HL-60 (cell line): ENCODE data around the gene FNDC3B.

Source experiments
- DNase-seq, 2 experiments: peaks; one replicate each; pipeline ENCODE4 v3.0.0-alpha.2; 2010 to 2020; ENCODE audit warnings: low read depth in 1 of 2, low spot score in 1 of 2
- H3K27ac ChIP-seq: fragments of 250-450 bp; sonication (Bioruptor Pico); replicated peaks from 2 replicates; pipeline ENCODE4 v1.5.1; 2020; ENCODE audit warnings: mild to moderate bottlenecking, moderate library complexity
- H3K27me3 ChIP-seq: fragments of 250-450 bp; sonication (Bioruptor Pico); 2 replicates; pipeline ENCODE4 v1.5.1; 2021; ENCODE audit warnings: mild to moderate bottlenecking, moderate library complexity; ENCODE audit not compliant: insufficient read depth, poor library complexity, severe bottlenecking
- H3K4me3 ChIP-seq: replicated peaks from 2 replicates; pipeline ENCODE4 v1.5.1; 2011; ENCODE audit warnings: mild to moderate bottlenecking, control low read depth, low read length; ENCODE audit not compliant: insufficient read depth
- GABPA ChIP-seq: IDR thresholded peaks from 2 replicates; pipeline ENCODE4 v1.6.1; 2012; ENCODE audit warnings: low read depth
- POLR2AphosphoS5 ChIP-seq: IDR thresholded peaks from 2 replicates; pipeline ENCODE4 v1.6.1; 2012; ENCODE audit warnings: low read depth
- SPI1 ChIP-seq: IDR thresholded peaks from 2 replicates; pipeline ENCODE4 v1.6.1; 2012; ENCODE audit warnings: low read depth, mild to moderate bottlenecking, borderline replicate concordance
- TF ChIP-seq, protein P1 (sequence below): IDR thresholded peaks from one replicate; pipeline ENCODE4 v1.5.1; 2011; ENCODE audit warnings: low read length, control low read depth, inconsistent platforms; ENCODE audit not compliant: insufficient read depth
- TF ChIP-seq, protein P2 (sequence below): IDR thresholded peaks from 2 replicates; pipeline ENCODE4 v1.6.1; 2012; ENCODE audit warnings: low read depth; ENCODE audit not compliant: insufficient replicate concordance

FNDC3B gene

DNA sequence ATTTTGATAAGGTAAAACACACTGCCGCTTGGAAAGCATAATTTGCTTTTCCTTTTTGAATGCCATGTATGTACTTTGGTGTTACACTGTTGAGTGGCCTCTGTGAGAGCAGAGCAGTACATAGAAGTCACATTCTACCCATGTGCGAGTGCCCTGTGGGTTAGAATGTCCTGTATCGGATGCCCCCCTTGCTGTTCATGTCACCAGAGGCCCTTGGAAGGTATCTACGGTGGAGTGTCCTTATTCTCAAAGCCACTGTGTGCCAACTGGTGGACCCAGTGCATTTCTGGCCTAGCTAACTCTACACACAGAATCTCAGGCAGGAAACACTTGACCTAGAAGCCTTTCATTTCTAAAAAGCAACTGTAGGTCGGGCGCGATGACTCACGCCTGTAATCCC is 271.8 kb downstream of the FNDC3B start:
- DNase-seq: no peak
- no peak overlapping the region for H3K27ac ChIP-seq
- no peaks in the 10 kb centered on the region for H3K27me3 ChIP-seq
- TF ChIP-seq POLR2AphosphoS5: no peak
- TF ChIP-seq GABPA: no peak
- TF ChIP-seq, protein P1, sequence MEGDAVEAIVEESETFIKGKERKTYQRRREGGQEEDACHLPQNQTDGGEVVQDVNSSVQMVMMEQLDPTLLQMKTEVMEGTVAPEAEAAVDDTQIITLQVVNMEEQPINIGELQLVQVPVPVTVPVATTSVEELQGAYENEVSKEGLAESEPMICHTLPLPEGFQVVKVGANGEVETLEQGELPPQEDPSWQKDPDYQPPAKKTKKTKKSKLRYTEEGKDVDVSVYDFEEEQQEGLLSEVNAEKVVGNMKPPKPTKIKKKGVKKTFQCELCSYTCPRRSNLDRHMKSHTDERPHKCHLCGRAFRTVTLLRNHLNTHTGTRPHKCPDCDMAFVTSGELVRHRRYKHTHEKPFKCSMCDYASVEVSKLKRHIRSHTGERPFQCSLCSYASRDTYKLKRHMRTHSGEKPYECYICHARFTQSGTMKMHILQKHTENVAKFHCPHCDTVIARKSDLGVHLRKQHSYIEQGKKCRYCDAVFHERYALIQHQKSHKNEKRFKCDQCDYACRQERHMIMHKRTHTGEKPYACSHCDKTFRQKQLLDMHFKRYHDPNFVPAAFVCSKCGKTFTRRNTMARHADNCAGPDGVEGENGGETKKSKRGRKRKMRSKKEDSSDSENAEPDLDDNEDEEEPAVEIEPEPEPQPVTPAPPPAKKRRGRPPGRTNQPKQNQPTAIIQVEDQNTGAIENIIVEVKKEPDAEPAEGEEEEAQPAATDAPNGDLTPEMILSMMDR: no peak
- TF ChIP-seq, protein P2, sequence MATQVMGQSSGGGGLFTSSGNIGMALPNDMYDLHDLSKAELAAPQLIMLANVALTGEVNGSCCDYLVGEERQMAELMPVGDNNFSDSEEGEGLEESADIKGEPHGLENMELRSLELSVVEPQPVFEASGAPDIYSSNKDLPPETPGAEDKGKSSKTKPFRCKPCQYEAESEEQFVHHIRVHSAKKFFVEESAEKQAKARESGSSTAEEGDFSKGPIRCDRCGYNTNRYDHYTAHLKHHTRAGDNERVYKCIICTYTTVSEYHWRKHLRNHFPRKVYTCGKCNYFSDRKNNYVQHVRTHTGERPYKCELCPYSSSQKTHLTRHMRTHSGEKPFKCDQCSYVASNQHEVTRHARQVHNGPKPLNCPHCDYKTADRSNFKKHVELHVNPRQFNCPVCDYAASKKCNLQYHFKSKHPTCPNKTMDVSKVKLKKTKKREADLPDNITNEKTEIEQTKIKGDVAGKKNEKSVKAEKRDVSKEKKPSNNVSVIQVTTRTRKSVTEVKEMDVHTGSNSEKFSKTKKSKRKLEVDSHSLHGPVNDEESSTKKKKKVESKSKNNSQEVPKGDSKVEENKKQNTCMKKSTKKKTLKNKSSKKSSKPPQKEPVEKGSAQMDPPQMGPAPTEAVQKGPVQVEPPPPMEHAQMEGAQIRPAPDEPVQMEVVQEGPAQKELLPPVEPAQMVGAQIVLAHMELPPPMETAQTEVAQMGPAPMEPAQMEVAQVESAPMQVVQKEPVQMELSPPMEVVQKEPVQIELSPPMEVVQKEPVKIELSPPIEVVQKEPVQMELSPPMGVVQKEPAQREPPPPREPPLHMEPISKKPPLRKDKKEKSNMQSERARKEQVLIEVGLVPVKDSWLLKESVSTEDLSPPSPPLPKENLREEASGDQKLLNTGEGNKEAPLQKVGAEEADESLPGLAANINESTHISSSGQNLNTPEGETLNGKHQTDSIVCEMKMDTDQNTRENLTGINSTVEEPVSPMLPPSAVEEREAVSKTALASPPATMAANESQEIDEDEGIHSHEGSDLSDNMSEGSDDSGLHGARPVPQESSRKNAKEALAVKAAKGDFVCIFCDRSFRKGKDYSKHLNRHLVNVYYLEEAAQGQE: no peak
- TF ChIP-seq SPI1: no peak
- no peak overlapping the region for H3K4me3 ChIP-seq

DNA sequence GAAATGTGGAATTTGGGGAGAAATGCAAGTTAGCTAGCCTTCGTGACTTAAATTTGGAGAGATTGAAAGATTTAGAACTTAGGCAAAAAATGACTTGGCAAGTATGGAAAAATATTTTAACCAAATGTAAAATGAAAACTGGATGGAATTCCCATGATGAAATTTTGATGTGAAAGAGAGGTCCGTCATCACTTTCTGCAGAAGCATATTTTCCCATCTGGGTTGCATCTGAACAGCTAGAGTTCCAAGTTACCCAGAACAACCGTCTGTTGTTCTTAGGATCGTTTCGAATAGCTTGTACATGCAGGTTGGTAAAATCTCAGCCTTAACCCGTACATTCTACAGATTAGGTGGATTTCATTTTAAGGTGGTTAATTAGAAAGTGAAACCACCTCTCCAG is 272.6 kb downstream of the FNDC3B start:
- Histone ChIP-seq H3K27me3 (no peaks in the 10 kb centered on the region), H3K27ac (no peak overlapping the region), H3K4me3 (no peak overlapping the region)
- no peak for TF ChIP-seq GABPA
- TF ChIP-seq POLR2AphosphoS5: no peak
- TF ChIP-seq, protein P1: no peak
- TF ChIP-seq, protein P2: no peak
- TF ChIP-seq SPI1: no peak
- no peak for DNase-seq

DNA sequence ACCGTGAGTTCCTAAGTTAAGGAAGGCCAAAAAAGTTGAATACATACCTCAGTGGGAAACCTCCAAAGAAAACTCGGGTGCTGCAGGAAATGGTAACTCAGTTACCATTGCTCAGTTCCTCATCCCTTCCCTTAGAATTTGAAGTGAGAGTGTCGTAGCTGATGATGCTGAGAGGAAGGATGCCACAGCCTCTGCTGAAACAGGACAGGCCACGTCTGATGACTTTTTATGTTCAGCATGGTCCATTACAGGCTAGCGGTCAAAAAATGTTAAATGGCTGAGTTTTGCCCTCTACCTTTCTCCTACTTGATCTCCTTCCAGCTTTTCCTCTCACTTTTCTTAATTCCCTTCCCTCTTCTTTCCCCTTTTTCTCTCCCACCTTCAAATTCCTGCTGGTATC is 273.3 kb downstream of the FNDC3B start:
- TF ChIP-seq, protein P1: no peak
- no peak for TF ChIP-seq SPI1
- no peak for DNase-seq
- Histone ChIP-seq H3K27me3 (no peaks in the 10 kb centered on the region), H3K4me3 (no peak overlapping the region), H3K27ac (no peak overlapping the region)

DNA sequence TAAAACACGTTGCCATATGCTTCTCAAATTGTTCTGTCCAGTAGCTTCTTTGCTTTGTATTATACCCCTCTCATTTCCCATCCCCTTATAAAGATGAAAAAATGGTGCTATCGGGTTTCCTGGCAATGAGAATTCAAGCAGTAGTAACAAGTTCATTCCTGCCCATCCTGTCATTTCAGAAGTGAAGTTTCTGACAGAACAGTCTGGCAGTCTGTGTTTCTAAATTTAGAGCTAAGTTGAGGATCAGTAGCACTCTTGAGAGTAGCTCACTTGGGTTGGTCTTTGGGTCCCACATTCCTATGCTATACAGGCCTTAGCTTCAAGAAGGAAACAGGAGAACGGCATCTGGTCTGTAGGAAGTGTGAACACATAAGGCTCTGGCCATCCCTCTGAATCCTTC is 274.3 kb downstream of the FNDC3B start:
- TF ChIP-seq SPI1: no peak
- TF ChIP-seq, protein P1: no peak
- TF ChIP-seq, protein P2: no peak
- no peak for TF ChIP-seq GABPA
- TF ChIP-seq POLR2AphosphoS5: no peak; the same call in 1 of the 2 replicates
- H3K4me3 ChIP-seq: no peak overlapping the region
- no peak overlapping the region for H3K27ac ChIP-seq
- no peak for DNase-seq
- H3K27me3 ChIP-seq: no peaks in the 10 kb centered on the region
